CD4-positive, alpha-beta T cell (primary cell): ENCODE data around the gene SERPINB6. TPM values are rescaled to one million over a fixed set of nuclear protein-coding genes. Genes with fewer than 3 reads are reported as not detected.

Experiments
- ATAC-seq: fragments of 200-7000 bp; cut with Tn5 transposase; one replicate; pipeline ENCODE4 v1.10.0; 2022; ENCODE audit warnings: mild to moderate bottlenecking; ENCODE audit not compliant: poor library complexity
- CTCF ChIA-PET: fragments of 350-600 bp; sonication (Branson Sonifier 250); formaldehyde crosslinking; loops from one replicate; lab custom pipeline; 2021; ENCODE audit warnings: antibody characterized with exemption, inconsistent platforms; lab: Charles Lee
- POLR2A ChIA-PET: fragments of 350-600 bp; sonication (Branson Sonifier 250); formaldehyde crosslinking; loops from one replicate; lab custom pipeline; 2021; ENCODE audit warnings: antibody characterized with exemption, inconsistent platforms; lab: Charles Lee
- DNase-seq, 14 experiments: peaks; one replicate each; pipeline ENCODE4 v3.0.0-alpha.2; 2013 to 2020; ENCODE audit warnings: mixed read lengths in 2 of 14
- H3K27ac ChIP-seq, 2 donors: one replicate each; pipeline versions ENCODE4 v1.5.1 to v1.7.0; 2013; ENCODE audit warnings: low read length in 2 of 2, low read depth in 1 of 2, mild to moderate bottlenecking in 1 of 2
- H3K27me3 ChIP-seq, 2 experiments: 1 replicate in 1 of 2; 2 replicates in 1 of 2; pipeline versions ENCODE4 v1.6.1 to v1.7.0; 2013; ENCODE audit warnings: low read length in 2 of 2, control low read depth in 1 of 2, mild to moderate bottlenecking in 1 of 2, moderate library complexity in 1 of 2; ENCODE audit not compliant: insufficient read depth in 2 of 2, control insufficient read depth in 1 of 2
- H3K36me3 ChIP-seq: one replicate; pipeline ENCODE4 v1.6.1; 2013; ENCODE audit warnings: low read length, control low read depth; ENCODE audit not compliant: insufficient read depth
- H3K4me1 ChIP-seq: one replicate; pipeline ENCODE4 v1.6.1; 2013; ENCODE audit warnings: low read length, control low read depth; ENCODE audit not compliant: insufficient read depth
- H3K4me3 ChIP-seq: one replicate; pipeline ENCODE4 v1.5.1; 2013; ENCODE audit warnings: mild to moderate bottlenecking, low read length, moderate library complexity
- H3K9me3 ChIP-seq, 2 experiments: 1 replicate in 1 of 2; 2 replicates in 1 of 2; pipeline versions ENCODE4 v1.6.1 to v1.7.0; 2013; ENCODE audit warnings: low read length in 2 of 2, mild to moderate bottlenecking in 2 of 2, control low read depth in 1 of 2, moderate library complexity in 1 of 2; ENCODE audit not compliant: control insufficient read depth in 1 of 2, insufficient read depth in 1 of 2
- H3K27ac Mint-ChIP-seq: one replicate; pipeline ENCODE4 v1.8.0; 2020; ENCODE audit warnings: mixed read lengths
- H3K27me3 Mint-ChIP-seq: one replicate; pipeline ENCODE4 v1.8.0; 2021; ENCODE audit warnings: mixed read lengths
- H3K36me3 Mint-ChIP-seq: one replicate; pipeline ENCODE4 v1.8.0; 2021; ENCODE audit warnings: low read depth, mixed read lengths
- H3K4me1 Mint-ChIP-seq: one replicate; pipeline ENCODE4 v1.8.0; 2021; ENCODE audit warnings: low read depth, mixed read lengths
- H3K4me3 Mint-ChIP-seq: one replicate; pipeline ENCODE4 v1.8.0; 2020; ENCODE audit warnings: mild to moderate bottlenecking, mixed read lengths
- H3K9me3 Mint-ChIP-seq: one replicate; pipeline ENCODE4 v1.8.0; 2020; ENCODE audit warnings: mixed read lengths
- CTCF ChIP-seq: fragments of 200-600 bp; IDR thresholded peaks from one replicate; pipeline ENCODE4 v1.8.0; 2022; ENCODE audit warnings: antibody characterized with exemption, mild to moderate bottlenecking
- intact Hi-C, 2 experiments: fragments of 100-400 bp; cut with DNase I in 1 of 2; cut with micrococcal nuclease in 1 of 2; formaldehyde crosslinking; loops; one replicate each; pipeline versions ENCODE4 v1.15.1 to v1.9.0; 2023 to 2025; cut with DNase I, micrococcal nuclease
- total RNA-seq, 174 experiments: library from RNA in 2 of 174; stranded (reverse) in 2 of 174; gene quantifications; one replicate each; pipeline ENCODE4 v1.2.3 and lab custom pipeline; 2021 to 2026

The SERPINB6 gene
- total RNA-seq, 2 experiments from 2014 or later: 11.0 to 11.9 TPM

DNA sequence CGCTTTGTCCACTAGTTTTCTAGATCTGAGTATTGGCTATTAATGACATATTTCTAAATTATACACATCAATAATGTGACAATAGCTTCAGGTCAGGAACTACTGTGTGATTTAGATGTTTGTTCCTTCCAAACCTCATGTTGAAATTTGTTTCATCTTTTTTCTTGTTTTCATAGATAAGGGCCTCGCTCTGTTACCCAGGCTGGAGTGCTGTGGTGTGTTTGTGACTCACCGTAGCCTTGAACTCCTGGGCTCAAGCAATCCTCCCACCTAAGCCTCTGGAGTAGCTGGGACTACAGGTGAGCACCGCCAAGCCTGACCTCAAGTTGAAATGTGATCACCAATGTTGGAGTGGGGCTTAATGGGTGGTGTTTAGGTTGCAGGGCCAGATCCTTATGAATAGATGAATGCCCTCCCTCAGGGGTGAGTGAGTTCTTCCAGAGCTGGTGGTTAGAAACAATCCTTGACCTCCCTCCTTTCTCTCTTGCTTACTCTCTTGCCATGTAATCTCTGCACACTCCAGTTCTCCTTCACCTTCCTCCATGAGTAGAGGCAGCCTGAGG lies 22.5 kb upstream of the SERPINB6 start:
- H3K27ac Mint-ChIP-seq: no peak overlapping the region
- Histone ChIP-seq H3K27ac (no peak overlapping the region), H3K4me1 (peaks cover 19% of the 10 kb centered on the region), H3K27me3 (no peaks in the 10 kb centered on the region), H3K36me3 (no peaks in the 10 kb centered on the region), H3K4me3 (no peak overlapping the region), H3K9me3 (no peaks in the 10 kb centered on the region)
- no peak for ATAC-seq
- intact Hi-C loops: loop anchor here in 1 of 2 experiments (2.0 to 5.0 kb wide), 3 partner anchors 128 to 1143 kb away; partner anchors contain the start of gene ECI2
- H3K27me3 Mint-ChIP-seq: no peaks in the 10 kb centered on the region
- ChIA-PET POLR2A (no interaction called here), CTCF (no interaction called here)
- peaks cover 23% of the 10 kb centered on the region for H3K36me3 Mint-ChIP-seq
- H3K4me1 Mint-ChIP-seq: peaks cover 17% of the 10 kb centered on the region
- no peak for TF ChIP-seq CTCF
- H3K9me3 Mint-ChIP-seq: no peaks in the 10 kb centered on the region
- H3K4me3 Mint-ChIP-seq: peak overlapping the region; percentile 6
- no peak for DNase-seq

DNA sequence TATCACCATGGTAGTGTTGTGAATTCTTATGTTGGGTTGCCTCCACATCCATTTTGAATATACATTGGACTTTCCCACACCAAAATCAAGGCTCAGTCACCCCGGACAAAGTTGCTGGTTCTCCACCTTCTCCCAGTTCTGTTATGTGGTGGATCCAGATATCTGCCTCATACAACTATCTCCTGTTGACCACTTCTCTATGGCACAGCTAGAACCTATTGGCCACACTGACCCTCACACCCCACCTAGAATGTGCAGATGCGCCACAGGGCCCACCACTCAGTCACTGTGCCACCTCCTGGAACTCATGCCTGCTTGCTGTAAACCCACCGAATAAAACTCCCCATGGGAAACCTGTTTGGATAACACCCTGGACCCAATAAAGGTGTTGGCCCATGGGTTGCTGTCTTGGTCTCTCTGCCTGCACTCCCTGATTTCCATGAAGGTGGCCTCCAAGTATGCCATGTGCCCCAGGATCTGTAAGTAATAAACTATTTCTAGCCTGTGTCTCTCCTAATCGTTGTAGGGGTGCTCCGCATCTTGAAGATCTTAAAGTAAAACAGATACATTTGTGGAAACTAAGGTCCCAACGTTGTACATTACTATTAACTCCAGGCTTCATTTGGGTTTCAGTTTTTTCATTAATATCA lies 21.1 kb upstream of the SERPINB6 start:
- Mint-ChIP-seq H3K36me3 (peaks cover 26% of the 10 kb centered on the region), H3K4me3 (peak overlapping the region; percentile 59), H3K4me1 (peaks cover 23% of the 10 kb centered on the region), H3K9me3 (no peaks in the 10 kb centered on the region), H3K27me3 (no peaks in the 10 kb centered on the region), H3K27ac (peak overlapping the region; percentile 100)
- H3K36me3 ChIP-seq: no peaks in the 10 kb centered on the region
- no peaks in the 10 kb centered on the region for H3K27me3 ChIP-seq
- ATAC-seq (no peak), DNase-seq (no peak)
- no peak for TF ChIP-seq CTCF
- ChIA-PET CTCF (no interaction called here), POLR2A (interaction anchor here (1.7 to 6.2 kb wide), 3 partner anchors 50 to 126 kb away, joined by 3 to 168 read pairs (median 39); partner anchors contain the start of gene BPHL)
- peaks cover 27% of the 10 kb centered on the region for H3K4me1 ChIP-seq
- intact Hi-C loops: loop anchor here in 1 of 2 experiments (5.0 kb wide), 2 partner anchors 130 to 1145 kb away; partner anchors contain the start of gene ECI2
- no peak overlapping the region for H3K4me3 ChIP-seq
- no peaks in the 10 kb centered on the region for H3K9me3 ChIP-seq
- no peak overlapping the region for H3K27ac ChIP-seq

GRCh38 chr6:2990932-2991506 lies 19.7 kb upstream of the SERPINB6 start:
- ChIA-PET CTCF (interaction anchor here (1.4 to 2.3 kb wide), 4 partner anchors 8 to 260 kb away, joined by 3 to 7 read pairs (median 6); partner anchors contain the start of gene NQO2), POLR2A (interaction anchor here (0.9 to 6.2 kb wide), 28 partner anchors 8 to 1030 kb away, joined by 3 to 168 read pairs (median 20); partner anchors contain the start of genes BPHL, NQO2, PSMG4 and RIPK1)
- Mint-ChIP-seq H3K4me1 (peaks cover 28% of the 10 kb centered on the region), H3K36me3 (peaks cover 26% of the 10 kb centered on the region), H3K9me3 (no peaks in the 10 kb centered on the region), H3K27me3 (no peaks in the 10 kb centered on the region), H3K27ac (peak overlapping the region; percentile 100), H3K4me3 (peak overlapping the region; percentile 97)
- H3K27ac ChIP-seq: peak overlapping the region; percentile 92 to 96
- H3K4me3 ChIP-seq: peak overlapping the region; percentile 98
- H3K4me1 ChIP-seq: peaks cover 32% of the 10 kb centered on the region
- ATAC-seq (no peak), DNase-seq (peak in 3 of 14 experiments; percentile 6 to 37 (median 23))
- TF ChIP-seq CTCF: no peak
- no peaks in the 10 kb centered on the region for H3K9me3 ChIP-seq
- intact Hi-C loops: loop anchor here in 1 of 2 experiments (5.0 kb wide), 2 partner anchors 131 to 1146 kb away; partner anchors contain the start of gene ECI2
- no peaks in the 10 kb centered on the region for H3K36me3 ChIP-seq
- no peaks in the 10 kb centered on the region for H3K27me3 ChIP-seq
